GM12892 (cell line): ENCODE measurements around the gene TMEM17.

Experiments used
- POLR2A ChIP-seq: IDR thresholded peaks from 2 replicates; pipeline ENCODE4 v1.6.1; 2011; ENCODE audit warnings: low read depth, low read length, control low read depth
- POLR2AphosphoS5 ChIP-seq: IDR thresholded peaks from 2 replicates; pipeline ENCODE4 v1.6.1; 2011; ENCODE audit warnings: low read depth, low read length, control low read depth

DNA sequence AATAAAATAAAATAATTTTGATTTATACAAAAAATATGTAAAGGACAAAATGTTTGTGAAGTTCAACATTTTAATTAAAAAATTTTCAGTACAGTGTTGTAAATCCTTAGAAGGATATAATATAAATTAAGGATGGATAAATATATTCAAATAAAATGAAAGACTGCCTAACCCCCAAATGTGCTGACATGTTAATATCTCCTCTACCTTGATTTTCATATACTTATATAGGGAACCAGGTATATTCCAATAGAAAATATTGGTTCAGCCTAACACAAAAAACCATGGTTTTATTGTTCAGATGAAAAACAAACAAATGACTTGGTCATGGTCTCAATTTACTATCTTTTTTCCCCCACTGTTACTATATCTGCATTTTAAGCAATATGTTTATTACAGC, 7.3 kb downstream of the TMEM17 start:
- TF ChIP-seq POLR2AphosphoS5 (no peak), POLR2A (no peak)
